Measurements from ENCODE around the gene VILL.

DNA sequence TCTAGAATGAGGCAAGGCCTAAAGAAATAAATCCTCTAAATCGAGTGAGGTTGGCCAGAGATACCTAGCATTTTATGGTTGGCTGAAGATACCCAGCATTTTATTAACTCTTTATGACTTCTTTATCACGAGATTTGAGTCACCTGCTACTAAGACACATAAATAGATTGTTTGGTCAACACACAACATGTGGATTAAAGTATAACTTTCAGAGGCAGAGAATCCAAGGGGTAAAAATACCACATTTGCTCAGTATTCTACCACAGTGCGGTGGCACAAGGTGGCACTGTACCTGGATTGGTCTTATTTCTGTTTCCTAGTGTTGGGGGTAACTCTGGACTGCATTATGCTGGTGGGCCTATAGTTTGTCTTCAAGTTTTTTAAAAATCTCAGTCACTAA lies 27.0 kb upstream of the VILL start:
- TF ChIP-seq BCL11A (IDR thresholded peaks at IDR 0.05; ENCODE audit: low read depth, low read length) (no peak), RAD21 (IDR thresholded peaks at IDR 0.05; ENCODE audit: insufficient read depth, low read depth, low read length) (no peak), EP300 (IDR thresholded peaks at IDR 0.05; ENCODE audit: borderline replicate concordance in 1 of 2, control insufficient read depth in 1 of 2, low read depth in 2 of 2, low read length in 2 of 2) (no peak), HDAC6 (IDR thresholded peaks at IDR 0.05; ENCODE audit: unreplicated experiment) (no peak), ZZZ3 (IDR thresholded peaks at IDR 0.05; ENCODE audit: control insufficient read depth, insufficient read length, low read depth) (no peak), BMI1 (IDR thresholded peaks at IDR 0.05; ENCODE audit: borderline replicate concordance) (no peak), EZH2 (IDR thresholded peaks at IDR 0.05; ENCODE audit: borderline replicate concordance, control insufficient read depth, low read depth, low read length) (no peak), POLR2AphosphoS5 (IDR thresholded peaks at IDR 0.05; ENCODE audit: low read length) (no peak), MXI1 (IDR thresholded peaks at IDR 0.05; ENCODE audit: low read depth, low read length) (no peak), GABPA (IDR thresholded peaks at IDR 0.05; ENCODE audit: low read depth) (no peak)
- TF ChIP-seq, protein P1, sequence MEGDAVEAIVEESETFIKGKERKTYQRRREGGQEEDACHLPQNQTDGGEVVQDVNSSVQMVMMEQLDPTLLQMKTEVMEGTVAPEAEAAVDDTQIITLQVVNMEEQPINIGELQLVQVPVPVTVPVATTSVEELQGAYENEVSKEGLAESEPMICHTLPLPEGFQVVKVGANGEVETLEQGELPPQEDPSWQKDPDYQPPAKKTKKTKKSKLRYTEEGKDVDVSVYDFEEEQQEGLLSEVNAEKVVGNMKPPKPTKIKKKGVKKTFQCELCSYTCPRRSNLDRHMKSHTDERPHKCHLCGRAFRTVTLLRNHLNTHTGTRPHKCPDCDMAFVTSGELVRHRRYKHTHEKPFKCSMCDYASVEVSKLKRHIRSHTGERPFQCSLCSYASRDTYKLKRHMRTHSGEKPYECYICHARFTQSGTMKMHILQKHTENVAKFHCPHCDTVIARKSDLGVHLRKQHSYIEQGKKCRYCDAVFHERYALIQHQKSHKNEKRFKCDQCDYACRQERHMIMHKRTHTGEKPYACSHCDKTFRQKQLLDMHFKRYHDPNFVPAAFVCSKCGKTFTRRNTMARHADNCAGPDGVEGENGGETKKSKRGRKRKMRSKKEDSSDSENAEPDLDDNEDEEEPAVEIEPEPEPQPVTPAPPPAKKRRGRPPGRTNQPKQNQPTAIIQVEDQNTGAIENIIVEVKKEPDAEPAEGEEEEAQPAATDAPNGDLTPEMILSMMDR (IDR thresholded peaks at IDR 0.05 in 2 of 3, conservative IDR thresholded peaks at IDR 0.05 in 1 of 3; ENCODE audit: control insufficient read depth in 2 of 3, extremely low read depth in 1 of 3, insufficient read depth in 1 of 3, low read depth in 3 of 3, low read length in 3 of 3): no peak
- TF ChIP-seq, protein P2, sequence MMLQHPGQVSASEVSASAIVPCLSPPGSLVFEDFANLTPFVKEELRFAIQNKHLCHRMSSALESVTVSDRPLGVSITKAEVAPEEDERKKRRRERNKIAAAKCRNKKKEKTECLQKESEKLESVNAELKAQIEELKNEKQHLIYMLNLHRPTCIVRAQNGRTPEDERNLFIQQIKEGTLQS (IDR thresholded peaks at IDR 0.05; ENCODE audit: borderline replicate concordance, extremely low read depth, low read depth, low read length): no peak
